ENCODE data around the gene TOGARAM2.
"Not testable (repeated sequence)": the region's sequence is repeated elsewhere in the genome, so short reads cannot be mapped to it uniquely, and the experiment has no call there.

Gene TOGARAM2

GRCh38 chr2:28977176-28977875, 3.8 kb upstream of the TOGARAM2 start:
- DNase-seq, result no peak

DNA sequence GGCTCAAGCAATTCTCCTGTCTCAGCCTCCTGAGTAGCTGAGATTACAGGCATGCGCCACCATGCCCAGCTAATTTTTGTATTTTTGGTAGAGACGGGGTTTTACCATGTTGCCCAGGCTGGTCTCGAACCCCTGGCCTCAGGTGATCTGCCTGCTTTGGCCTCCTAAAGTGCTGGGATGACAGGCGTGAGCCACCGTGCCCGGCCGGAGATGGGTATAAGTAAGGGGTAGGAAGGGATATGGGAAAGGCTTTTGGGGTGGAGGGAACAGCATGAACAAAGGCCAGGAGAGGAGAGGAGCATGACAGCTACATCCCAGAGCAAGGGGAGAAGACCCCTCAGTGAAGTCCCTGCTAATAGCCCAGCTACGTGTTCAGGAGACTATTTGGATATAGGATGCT, 3.1 kb upstream of the TOGARAM2 start:
- DNase-seq, result not testable (repeated sequence)

GRCh38 chr2:28978606-28979005, 2.5 kb upstream of the TOGARAM2 start:
- DNase-seq, result no peak

- no peak for DNase-seq
Observed at GRCh38 chr2:28979041-28979440, 2.1 kb upstream of the TOGARAM2 start.

DNA sequence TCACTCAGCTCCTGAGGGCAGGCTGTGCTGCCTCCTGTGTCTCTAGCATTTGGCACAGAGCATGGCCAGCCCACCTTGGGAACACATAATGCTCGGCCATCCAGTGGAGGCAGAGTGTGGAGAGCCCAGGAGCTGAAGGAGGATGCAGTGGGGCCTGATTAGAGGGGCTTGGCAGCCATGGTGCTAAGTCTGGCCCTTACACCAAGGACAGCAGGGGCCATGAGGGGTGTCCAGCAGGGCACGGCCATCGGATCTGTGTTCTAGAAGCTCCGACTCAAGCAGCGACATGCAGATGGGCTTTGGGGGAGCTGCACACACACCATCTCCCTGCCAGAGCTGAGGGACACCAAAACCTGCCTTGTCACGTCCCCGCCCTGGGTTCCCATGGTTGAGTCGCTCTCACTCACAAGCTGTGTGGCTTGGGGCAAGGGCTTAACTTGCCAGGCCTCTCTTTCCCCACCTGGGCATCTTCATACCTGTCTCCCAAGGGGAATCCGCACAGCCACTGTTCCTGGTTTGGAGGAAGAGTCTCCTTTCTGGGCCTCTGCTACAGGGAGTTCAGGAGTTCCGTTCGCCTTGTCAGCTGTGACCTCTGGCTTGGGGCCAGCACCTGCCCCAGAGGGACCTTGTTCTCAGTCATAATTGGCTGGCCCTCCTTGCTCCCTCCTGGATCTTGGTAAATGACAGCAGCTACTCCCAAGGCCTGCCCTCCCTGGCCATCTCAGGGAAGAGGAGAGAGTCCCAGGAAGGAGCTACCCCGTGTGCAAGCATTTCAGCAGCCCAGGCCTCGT, 1.3 kb upstream of the TOGARAM2 start:
- no peak for DNase-seq

DNA sequence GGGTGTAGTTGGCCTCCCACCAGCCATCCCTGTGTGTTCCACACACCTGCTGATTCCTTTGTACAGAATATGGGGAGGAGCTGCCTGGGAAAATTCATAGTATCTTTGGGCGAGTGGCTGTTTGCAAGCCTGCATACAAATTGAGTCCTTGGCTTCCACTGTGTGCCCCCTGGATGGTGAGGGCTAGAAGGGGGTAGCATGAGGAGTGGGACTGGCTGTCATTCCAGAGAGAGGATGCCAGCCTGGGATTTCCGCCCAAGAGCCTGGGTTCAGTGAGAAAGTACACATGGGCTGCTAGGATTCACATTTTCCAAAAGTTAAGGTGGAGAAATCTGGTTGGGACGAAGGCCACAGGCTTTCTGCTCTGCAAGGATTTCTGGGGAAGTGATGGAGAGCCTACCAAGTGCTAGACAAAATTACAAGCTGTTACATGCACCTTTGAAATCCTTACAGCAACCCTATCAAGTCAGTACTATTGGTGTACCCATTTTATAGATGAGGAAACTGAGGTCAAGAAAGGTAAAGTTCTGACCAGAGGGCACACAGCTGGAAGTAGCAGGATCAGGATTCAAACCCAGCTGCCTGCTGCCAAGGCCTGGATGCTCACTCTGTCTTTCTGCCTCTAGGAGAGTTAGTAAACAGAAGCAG, 606 bp upstream of the TOGARAM2 start:
- no peak for DNase-seq

- DNase-seq, result no peak
Observed at GRCh38 chr2:28981620-28982376, 700 bp downstream of the TOGARAM2 start.

- no peak for DNase-seq
Observed at GRCh38 chr2:28982381-28982950, 1.4 kb downstream of the TOGARAM2 start.

GRCh38 chr2:28986429-28986828, 5.3 kb downstream of the TOGARAM2 start:
- no peak for DNase-seq

DNA sequence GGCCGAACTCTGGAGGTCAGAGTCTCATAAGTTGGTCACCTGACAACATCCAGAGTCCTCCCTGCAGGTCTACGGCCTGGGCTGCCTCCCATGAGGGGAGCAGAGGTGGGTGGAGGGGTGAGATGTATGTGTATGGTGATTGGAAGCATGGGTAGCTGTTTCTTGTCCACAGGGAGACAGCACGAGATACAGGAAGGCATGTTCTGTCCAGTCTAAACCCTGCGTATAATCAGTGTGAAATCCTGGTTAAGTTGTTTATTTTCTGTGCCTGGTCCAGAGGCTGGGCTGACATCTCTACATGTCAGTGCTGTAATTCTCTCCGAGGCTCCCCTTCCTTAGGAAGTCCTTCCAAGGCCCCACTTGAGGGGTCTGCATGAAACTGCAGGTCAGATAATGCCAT, 8.9 kb downstream of the TOGARAM2 start:
- no peak for DNase-seq

GRCh38 chr2:28990445-28990844, 9.3 kb downstream of the TOGARAM2 start:
- no peak for DNase-seq

GRCh38 chr2:28991021-28991420, 9.9 kb downstream of the TOGARAM2 start:
- DNase-seq, result no peak

GRCh38 chr2:28991460-28991859, 10.4 kb downstream of the TOGARAM2 start:
- no peak for DNase-seq

DNA sequence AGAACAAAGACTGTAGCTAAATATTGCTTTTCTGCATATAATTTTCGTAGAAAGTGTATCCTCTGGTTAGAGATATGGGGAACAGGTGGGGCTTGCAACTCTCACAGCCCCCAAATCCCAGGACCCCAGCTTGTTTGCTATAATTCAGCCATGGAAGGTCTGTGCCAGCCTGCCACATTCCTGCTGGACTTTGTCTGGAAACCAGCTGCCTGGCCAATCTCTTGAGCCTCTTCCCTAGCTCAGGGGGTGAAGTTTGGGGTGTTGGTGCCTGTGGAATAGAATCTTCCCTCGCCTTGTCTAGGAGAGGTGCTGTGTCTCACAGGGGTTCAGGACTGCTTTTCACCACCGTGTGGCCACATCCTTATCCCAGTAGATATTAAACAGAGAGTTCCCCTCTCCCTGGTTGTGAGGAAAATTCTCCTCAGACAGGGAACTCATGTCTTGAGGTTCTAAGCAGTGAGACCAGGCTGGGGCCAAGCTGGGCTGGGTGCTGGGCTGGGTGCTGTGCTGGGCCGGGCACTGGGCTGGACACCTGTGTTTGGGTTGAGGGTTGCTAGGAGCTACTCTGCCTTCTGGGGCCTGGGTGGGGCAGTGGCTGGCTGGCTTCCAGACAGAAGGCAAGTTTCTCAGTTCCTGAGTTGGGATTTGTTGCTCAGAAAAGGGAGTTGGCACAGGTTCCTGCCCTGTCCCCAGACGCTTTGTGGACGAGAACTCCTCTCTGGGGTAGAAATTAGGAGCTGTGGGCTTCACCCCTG, 12.3 kb downstream of the TOGARAM2 start:
- DNase-seq, result no peak

DNA sequence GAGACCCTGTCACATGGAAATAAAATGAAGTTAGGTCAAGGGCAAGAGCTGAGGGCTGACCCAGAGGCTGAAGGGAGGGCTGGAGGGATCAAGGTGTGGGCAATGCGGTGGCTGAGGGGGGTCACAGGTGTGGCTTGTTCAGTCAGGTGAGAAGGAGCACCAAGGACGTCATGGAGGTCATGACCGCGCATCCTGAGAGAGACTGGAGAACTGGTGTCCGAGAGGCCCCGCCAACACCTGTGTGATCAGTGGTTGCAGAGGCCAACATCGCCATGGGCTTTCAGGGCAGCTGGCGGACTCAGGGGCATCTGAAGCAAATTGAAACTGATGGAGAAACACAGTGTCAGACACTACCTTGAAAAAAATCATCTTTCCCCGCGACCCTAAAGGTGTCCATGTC, 13.0 kb downstream of the TOGARAM2 start:
- DNase-seq, result no peak

DNA sequence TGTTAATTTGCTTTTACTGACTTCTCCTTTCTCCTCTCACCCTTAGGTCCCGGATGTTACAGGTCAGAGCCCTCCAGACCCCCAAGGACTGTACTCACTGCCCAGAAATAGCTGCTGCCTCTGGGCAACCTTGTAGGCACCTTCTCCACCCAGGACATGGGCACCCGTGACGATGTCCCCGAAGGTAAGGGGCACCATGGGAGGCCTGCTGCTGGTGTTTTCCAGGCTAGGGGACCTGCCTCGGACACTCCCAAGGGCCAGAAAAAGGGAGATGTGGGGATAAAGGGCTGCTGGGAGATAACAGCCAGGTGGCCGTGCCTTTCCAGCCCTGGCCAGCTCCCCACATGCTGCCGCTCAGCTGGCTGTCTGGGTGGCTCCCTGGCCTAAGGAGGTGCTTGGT, 13.6 kb downstream of the TOGARAM2 start:
- DNase-seq, result no peak

DNA sequence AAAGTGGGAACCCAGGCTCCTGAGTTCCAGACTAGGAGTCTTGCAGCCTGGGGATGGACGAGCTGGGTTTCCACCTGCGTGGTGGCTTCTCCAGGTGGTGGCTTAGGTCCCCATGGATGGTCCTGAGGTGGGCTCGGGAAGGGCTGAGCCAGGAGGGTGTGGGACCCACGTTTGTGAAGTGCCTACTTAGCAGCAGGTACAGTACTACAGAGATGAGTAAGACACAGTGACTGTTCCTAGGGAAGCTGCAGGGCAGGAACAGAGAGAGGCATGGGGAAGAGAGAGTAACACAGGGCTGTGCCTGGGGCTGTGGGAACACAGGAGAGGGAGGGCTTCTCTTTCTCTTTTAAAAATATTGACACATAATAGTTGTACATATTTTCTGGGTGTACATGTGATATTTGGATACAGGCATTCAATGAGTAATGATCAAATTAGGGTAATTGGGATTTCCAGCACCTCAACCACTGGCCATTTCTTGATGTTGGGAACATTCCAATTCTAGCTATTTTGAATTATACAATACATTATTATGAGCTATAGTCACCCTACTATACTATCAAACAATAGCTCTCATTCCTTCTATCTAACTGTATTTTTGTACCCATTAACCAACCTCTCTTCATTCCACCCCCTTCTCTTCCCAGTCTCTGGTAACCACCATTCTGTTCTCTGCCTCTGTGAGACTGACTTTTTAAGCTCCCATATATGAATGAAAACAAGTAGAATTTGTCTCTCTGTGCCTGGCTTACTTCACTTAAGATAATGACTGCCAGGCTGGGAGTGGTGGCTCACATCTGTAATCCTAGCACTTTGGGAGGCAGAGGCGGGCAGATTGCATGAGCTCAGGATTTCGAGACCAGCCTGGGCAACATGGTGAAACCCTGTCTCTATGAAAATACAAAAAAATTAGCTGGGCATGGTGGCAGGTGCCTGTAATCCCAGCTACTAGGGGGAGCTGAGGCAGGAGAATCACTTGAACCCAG, 15.0 kb downstream of the TOGARAM2 start:
- DNase-seq, result no peak

DNA sequence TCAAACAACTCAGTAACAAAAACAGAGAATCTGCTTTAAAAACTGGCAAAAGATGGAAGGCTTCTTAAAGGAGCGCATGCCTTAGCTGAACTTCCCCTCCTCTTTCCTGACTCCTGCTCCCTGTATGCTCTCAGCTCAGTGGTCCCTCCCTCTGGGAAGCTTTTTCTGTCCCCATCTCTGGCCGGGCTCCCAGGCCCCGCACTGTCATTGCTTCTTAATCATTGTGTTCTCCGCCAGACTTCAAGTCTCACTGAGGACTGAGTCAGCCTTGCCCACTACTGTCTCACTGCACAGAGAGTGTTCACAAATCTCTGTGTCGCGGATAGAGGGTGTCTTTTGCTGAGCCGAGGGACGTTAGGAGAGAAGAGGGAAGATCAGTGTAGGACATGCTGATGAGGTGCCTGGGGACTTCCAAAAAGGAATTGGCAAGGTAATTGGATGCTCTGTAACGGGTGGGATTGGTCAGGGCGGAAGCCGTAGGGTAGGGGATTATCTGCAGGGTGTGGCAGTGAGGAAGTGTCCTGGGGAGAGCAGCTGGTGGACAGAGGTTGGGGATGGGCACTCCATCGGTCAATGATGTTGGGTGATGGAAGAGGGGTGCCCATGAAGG, 16.2 kb downstream of the TOGARAM2 start:
- no peak for DNase-seq

DNA sequence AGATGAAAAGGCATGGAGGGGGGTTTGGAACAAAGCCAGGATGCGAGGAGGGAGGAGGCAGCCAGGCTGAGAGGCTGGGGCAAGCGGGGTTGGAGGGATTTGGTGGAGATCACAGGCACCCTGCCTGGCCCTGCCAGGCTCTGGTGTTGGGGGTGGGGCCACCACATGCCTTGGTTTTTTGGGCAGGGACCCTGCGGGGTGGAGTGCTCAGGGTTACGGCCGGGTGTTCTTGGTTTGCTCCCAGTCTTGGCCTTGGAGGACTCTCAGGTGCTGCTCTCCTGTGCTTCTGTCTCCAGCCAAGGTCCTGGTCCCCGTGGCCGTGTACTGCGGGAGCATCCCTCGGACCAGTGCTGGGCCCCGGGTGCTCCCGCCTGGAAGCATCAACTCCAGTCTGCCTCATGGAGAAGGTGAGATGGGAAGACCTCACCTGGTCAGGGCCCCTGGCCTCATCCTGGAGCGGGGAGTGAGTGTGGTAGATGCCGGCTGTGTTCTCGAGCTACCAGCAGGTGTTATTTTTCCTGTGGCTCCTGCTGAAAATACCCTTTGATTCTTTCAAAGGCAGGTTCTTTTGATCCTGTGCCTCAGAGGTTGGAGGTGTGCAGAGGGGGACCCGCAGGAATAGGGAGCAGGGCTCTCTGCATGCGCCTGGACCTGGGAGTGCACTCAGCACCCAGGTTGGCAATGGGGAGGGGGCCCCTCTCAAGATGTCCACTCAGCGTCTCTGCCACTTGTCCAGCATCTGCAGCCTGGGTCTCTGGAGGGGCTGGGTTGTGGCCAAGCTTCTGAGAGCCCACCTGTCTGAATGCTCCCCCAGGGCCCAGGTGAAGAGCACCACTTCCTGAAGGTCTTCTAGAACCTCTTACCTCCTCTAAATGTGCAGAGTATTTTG, 17.0 kb downstream of the TOGARAM2 start:
- DNase-seq, result no peak
